ENCODE results near the gene ZDHHC18. TPM values are rescaled to one million over a fixed set of nuclear protein-coding genes. Genes with fewer than 3 reads are reported as not detected.
A peak's percentile ranks its signal among the peaks of the same experiment; 100 is the strongest.
"Not testable (repeated sequence)": the region's sequence is repeated elsewhere in the genome, so short reads cannot be mapped to it uniquely, and the experiment has no call there.

Gene ZDHHC18
- total and polyA plus RNA-seq, 5 experiments from 2014 or later, result 4.6 to 37.4 (median 17.2) TPM

- peaks cover 8 to 32% (median 22%) of the 10 kb centered on the region in 4 donors for H3K4me1 Mint-ChIP-seq
- no peak overlapping the region for H3K4me3 Mint-ChIP-seq
- peaks cover 0 to 80% (median 7%) of the 10 kb centered on the region in 3 donors for H3K36me3 Mint-ChIP-seq
- POLR2A ChIA-PET, result interaction anchor here (0.6 kb wide), 3 partner anchors 19 to 952 kb away, joined by 3 to 5 read pairs (median 3); no protein-coding TSS in a partner anchor
- ATAC-seq (peak; percentile 61 to 66), DNase-seq (no peak)
- H3K9me3 Mint-ChIP-seq, result no peaks in the 10 kb centered on the region
- H3K27me3 Mint-ChIP-seq, result no peaks in the 10 kb centered on the region
- peak overlapping the region in 9 of 10 donors; percentile 6 to 85 (median 58) for H3K27ac Mint-ChIP-seq
These were observed 12.2 kb downstream of the ZDHHC18 start for GRCh38 chr1:26838474-26839338.

DNA sequence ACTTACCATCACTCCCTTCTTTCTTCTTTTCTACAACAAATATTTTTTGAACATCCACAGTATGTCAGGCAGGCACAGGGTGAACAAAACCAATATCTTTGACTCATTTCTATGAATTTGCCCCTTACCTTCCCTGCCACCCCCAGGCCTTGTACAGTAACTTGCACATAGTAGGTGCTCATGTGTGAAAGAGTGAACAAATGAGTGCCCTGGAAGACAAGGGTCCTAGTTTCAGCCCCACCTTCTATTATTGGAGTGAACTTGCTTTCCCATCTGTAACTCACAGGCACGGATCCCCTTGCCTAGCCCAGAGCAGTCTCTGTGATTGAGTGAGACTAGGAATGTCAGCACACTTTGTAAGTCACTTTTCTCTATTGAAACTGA is 12.8 kb downstream of the ZDHHC18 start:
- POLR2A ChIA-PET, result interaction anchor here (0.6 kb wide), 1 partner anchor 953 kb away, joined by 5 read pairs; no protein-coding TSS in a partner anchor
- Mint-ChIP-seq H3K4me1 (peaks cover 2 to 26% (median 16%) of the 10 kb centered on the region in 4 donors), H3K27me3 (no peaks in the 10 kb centered on the region), H3K27ac (peak overlapping the region in 7 of 10 donors; percentile 6 to 79 (median 55)), H3K4me3 (no peak overlapping the region), H3K36me3 (peaks cover 0 to 85% (median 7%) of the 10 kb centered on the region in 3 donors), H3K9me3 (no peaks in the 10 kb centered on the region)
- no peak for ATAC-seq
- no peak for DNase-seq

DNA sequence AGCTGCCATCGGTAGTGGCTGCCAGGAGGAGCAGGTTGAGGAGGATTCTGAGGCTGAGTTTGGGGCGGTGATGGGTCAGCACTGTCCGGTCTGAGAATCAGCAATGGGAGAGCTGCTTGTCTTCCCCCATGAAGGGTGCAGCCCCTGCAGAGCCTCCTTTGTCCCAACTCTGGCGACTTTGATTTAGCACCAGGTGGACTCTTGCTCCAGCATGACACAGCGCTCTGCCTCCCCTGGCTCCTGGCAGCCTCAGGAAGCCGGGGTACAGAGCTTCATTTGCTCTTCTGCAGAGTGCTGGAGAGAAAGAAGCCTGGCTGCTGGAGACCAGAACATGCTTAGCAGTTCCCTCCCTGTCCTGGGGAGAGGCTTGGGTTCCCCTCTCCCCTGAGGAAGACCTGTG is 13.3 kb downstream of the ZDHHC18 start:
- peak overlapping the region in 2 of 10 donors; percentile 6 to 78 for H3K27ac Mint-ChIP-seq
- ATAC-seq, result no peak
- no peaks in the 10 kb centered on the region for H3K27me3 Mint-ChIP-seq
- no peak for DNase-seq
- H3K4me1 Mint-ChIP-seq, result peaks cover 1 to 25% (median 11%) of the 10 kb centered on the region in 4 donors
- peaks cover 0 to 85% (median 5%) of the 10 kb centered on the region in 3 donors for H3K36me3 Mint-ChIP-seq
- POLR2A ChIA-PET, result interaction anchor here (0.6 kb wide), 1 partner anchor 953 kb away, joined by 5 read pairs; no protein-coding TSS in a partner anchor
- H3K4me3 Mint-ChIP-seq, result no peak overlapping the region
- no peaks in the 10 kb centered on the region for H3K9me3 Mint-ChIP-seq

DNA sequence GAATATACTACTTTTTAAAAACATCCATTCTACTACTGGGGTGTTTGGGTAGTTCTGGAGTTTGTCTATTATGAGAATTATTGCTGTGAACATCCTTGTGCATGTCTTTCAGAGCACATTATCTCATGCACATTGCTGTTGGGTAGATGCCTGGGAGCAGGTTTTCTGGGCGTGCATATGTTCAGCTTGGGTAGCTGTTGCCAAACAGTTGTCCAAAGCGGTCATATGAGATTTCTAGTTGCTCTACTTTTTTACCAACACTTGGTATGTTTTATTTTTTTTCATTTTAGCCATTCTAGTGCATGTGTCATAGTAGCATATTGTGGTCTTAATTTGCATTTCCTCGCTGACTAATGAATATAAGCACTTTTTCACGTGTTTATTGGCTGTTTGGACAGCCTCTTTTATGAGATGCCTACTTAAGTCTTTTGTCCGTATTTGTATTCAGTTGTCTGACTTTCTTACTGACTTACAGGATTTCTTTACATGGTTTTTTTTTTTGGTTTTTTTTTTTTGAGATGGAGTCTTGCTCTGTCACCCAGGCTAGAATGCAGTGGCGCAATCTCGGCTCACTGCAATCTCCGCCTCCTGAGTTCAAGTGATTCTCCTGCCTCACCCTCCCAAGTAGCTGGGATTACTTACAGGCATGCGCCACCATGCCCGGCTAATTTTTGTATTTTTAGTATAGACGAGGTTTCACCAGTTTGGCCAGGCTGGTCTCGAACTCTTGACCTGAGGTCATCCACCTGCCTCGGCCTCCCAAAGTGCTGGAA is 18.1 kb downstream of the ZDHHC18 start:
- H3K9me3 Mint-ChIP-seq, result no peaks in the 10 kb centered on the region
- no peak for ATAC-seq
- DNase-seq, result no peak
- peak overlapping the region in 3 of 10 donors; percentile 13 to 81 (median 38) for H3K27ac Mint-ChIP-seq
- H3K4me1 Mint-ChIP-seq, result peaks cover 0 to 10% (median 3%) of the 10 kb centered on the region in 4 donors
- POLR2A ChIA-PET, result no interaction called here
- H3K27me3 Mint-ChIP-seq, result no peaks in the 10 kb centered on the region
- H3K36me3 Mint-ChIP-seq, result peaks cover 0 to 83% (median 13%) of the 10 kb centered on the region in 3 donors
- H3K4me3 Mint-ChIP-seq, result no peak overlapping the region

DNA sequence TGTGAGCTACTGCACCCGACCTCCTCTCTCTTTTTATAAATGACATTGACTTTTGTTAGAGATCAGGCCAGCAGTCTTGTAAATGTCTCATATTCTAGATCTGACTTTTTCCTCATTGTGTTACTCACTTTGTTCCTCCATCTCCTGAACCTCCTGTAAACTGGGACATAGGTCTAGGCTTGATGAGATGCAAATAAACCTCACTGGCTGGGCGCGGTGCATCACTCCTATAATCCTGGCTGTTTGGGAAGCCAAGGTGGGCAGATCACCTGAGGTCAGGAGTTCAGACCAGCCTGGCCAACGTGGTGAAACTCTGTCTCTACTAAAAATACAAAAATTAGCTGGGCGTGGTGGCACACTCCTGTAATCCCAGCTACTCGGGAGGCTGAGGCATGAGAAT is 21.3 kb downstream of the ZDHHC18 start:
- DNase-seq, ATAC-seq, H3K4me1 Mint-ChIP-seq, H3K27me3 Mint-ChIP-seq, H3K4me3 Mint-ChIP-seq, H3K9me3 Mint-ChIP-seq: not testable (repeated sequence)
- Mint-ChIP-seq H3K27ac (peak overlapping the region in 2 of 10 donors; percentile 63 to 69), H3K36me3 (peaks cover 0 to 89% (median 18%) of the 10 kb centered on the region in 3 donors)
- POLR2A ChIA-PET, result interaction anchor here (1.2 kb wide), 2 partner anchors 43 to 46 kb away, joined by 3 read pairs; partner anchors contain the start of gene GPN2

- Mint-ChIP-seq H3K27me3 (no peaks in the 10 kb centered on the region), H3K4me3 (no peak overlapping the region), H3K4me1 (peaks cover 0 to 6% (median 3%) of the 10 kb centered on the region in 4 donors), H3K36me3 (peaks cover 0 to 87% (median 21%) of the 10 kb centered on the region in 3 donors), H3K27ac (peak overlapping the region in 2 of 10 donors; percentile 32 to 68), H3K9me3 (no peaks in the 10 kb centered on the region)
- DNase-seq, result no peak
- ATAC-seq, result no peak
- POLR2A ChIA-PET, result interaction anchor here (1.2 kb wide), 2 partner anchors 42 to 45 kb away, joined by 3 read pairs; partner anchors contain the start of gene GPN2
These were observed 22.0 kb downstream of the ZDHHC18 start for GRCh38 chr1:26848499-26848898.

DNA sequence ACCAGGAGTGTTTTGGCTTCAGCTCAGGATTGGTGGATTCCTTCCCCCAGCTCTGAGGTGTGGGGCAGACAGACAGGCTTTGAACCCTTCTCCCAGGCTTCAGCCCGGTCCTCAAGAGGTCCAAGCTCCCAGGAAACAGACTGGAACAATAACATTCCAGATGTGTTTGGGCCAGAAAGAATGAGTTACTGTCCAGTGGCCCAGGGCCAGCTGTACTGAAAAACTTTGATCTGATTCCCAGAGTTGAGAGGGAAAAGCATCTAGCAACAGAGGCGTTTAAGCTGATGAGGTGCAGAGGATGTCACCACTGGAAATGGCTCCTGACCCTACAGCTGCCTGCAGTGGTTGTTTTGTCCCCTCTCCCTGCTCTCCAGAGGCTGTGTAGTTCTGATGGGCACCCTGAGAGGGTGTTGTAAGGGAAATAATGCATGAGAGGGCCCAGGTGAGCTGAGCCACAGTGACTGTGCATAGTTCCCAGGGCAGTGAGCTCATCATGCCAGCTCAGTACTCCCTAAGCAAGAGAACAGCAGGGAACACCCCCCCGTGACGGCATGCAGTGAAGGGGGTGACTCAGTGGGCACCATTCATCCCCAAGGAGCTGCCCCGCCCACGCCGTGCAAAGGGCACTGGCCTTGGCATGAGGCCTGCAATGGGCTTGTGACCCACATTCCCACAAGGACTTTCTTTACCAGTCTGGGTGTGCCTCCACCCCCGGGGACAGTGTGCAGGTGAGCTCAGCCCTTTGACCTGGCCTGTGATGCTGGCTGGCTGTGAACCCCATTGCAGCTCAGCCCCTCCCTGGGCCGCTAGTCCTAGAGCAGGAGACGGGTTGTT is 22.7 kb downstream of the ZDHHC18 start:
- H3K36me3 Mint-ChIP-seq, result peaks cover 0 to 85% (median 21%) of the 10 kb centered on the region in 3 donors
- DNase-seq (no peak), ATAC-seq (no peak)
- H3K9me3 Mint-ChIP-seq, result no peaks in the 10 kb centered on the region
- H3K27ac Mint-ChIP-seq, result peak overlapping the region in 2 of 10 donors; percentile 4 to 34
- H3K4me3 Mint-ChIP-seq, result no peak overlapping the region
- peaks cover 0 to 6% (median 3%) of the 10 kb centered on the region in 4 donors for H3K4me1 Mint-ChIP-seq
- no peaks in the 10 kb centered on the region for H3K27me3 Mint-ChIP-seq
- POLR2A ChIA-PET, result interaction anchor here (0.6 to 1.2 kb wide), 3 partner anchors 41 to 113 kb away, joined by 3 to 4 read pairs (median 3); partner anchors contain the start of gene GPN2

GRCh38 chr1:26851106-26851684 is 24.7 kb downstream of the ZDHHC18 start:
- H3K4me3 Mint-ChIP-seq, result no peak overlapping the region
- POLR2A ChIA-PET, result interaction anchor here (0.9 kb wide), 1 partner anchor 21 kb away, joined by 3 read pairs; no protein-coding TSS in a partner anchor
- ATAC-seq, result no peak
- peaks cover 0 to 6% (median 0%) of the 10 kb centered on the region in 4 donors for H3K4me1 Mint-ChIP-seq
- H3K9me3 Mint-ChIP-seq, result no peaks in the 10 kb centered on the region
- H3K27ac Mint-ChIP-seq, result no peak overlapping the region
- DNase-seq, result no peak
- no peaks in the 10 kb centered on the region for H3K27me3 Mint-ChIP-seq
- H3K36me3 Mint-ChIP-seq, result peaks cover 0 to 86% (median 21%) of the 10 kb centered on the region in 3 donors

GRCh38 chr1:26852701-26853100 is 26.2 kb downstream of the ZDHHC18 start:
- Mint-ChIP-seq H3K27ac (peak overlapping the region in 2 of 10 donors; percentile 15 to 32), H3K27me3 (no peaks in the 10 kb centered on the region), H3K4me3 (no peak overlapping the region), H3K9me3 (no peaks in the 10 kb centered on the region), H3K36me3 (peaks cover 0 to 77% (median 13%) of the 10 kb centered on the region in 3 donors), H3K4me1 (peaks cover 0 to 3% (median 0%) of the 10 kb centered on the region in 4 donors)
- ATAC-seq (no peak), DNase-seq (no peak)
- POLR2A ChIA-PET, result no interaction called here

GRCh38 chr1:26853156-26853555 is 26.7 kb downstream of the ZDHHC18 start:
- POLR2A ChIA-PET, result no interaction called here

DNA sequence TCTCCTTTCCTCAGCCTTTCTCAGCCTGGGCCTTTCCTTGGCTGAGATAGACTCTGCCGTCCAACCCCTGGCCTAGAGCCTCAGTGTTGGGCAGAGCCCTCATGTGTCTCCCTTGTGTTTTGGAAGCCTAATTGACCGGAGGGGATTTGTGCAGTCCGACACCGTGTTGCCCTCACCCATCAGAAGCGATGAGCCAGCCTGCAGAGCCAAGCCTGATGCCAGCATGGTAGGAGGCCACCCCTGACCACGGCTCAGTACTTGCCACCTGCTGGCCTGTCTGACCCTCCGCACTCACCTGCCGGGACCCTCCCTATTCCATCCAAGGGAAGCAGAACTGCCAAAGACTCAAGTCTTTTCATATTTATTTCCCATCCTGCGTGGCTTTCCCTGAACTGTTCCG is 27.1 kb downstream of the ZDHHC18 start:
- ATAC-seq (no peak), DNase-seq (no peak)
- peak overlapping the region in 2 of 10 donors; percentile 18 to 37 for H3K27ac Mint-ChIP-seq
- POLR2A ChIA-PET, result no interaction called here
- H3K36me3 Mint-ChIP-seq, result peaks cover 0 to 68% (median 12%) of the 10 kb centered on the region in 3 donors
- no peak overlapping the region for H3K4me3 Mint-ChIP-seq
- no peaks in the 10 kb centered on the region for H3K9me3 Mint-ChIP-seq
- H3K4me1 Mint-ChIP-seq, result peaks cover 0 to 2% (median 0%) of the 10 kb centered on the region in 4 donors
- H3K27me3 Mint-ChIP-seq, result no peaks in the 10 kb centered on the region

More at GRCh38 chr1:26853156-26853555, 26.7 kb downstream of the ZDHHC18 start:
- no peaks in the 10 kb centered on the region for H3K9me3 Mint-ChIP-seq
- peak overlapping the region in 2 of 10 donors; percentile 12 to 20 for H3K27ac Mint-ChIP-seq
- H3K27me3 Mint-ChIP-seq, result no peaks in the 10 kb centered on the region
- peaks cover 0 to 2% (median 0%) of the 10 kb centered on the region in 4 donors for H3K4me1 Mint-ChIP-seq
- H3K4me3 Mint-ChIP-seq, result peak overlapping the region in 1 of 10 donors; percentile 5
- DNase-seq (peak; percentile 62 to 91 (median 76)), ATAC-seq (peak; percentile 94 to 97)
- peaks cover 0 to 72% (median 12%) of the 10 kb centered on the region in 3 donors for H3K36me3 Mint-ChIP-seq

Measured in naive thymus-derived CD8-positive, alpha-beta T cell (primary cell).